HepG2 (cell line): Measurements from ENCODE around the gene VSTM4. TPM values are rescaled to one million over a fixed set of nuclear protein-coding genes. Genes with fewer than 3 reads are reported as not detected.

ENCODE experiments used
- ATAC-seq: fragments of 200-7000 bp; cut with Tn5 transposase; 3 replicates; pipeline ENCODE4 v1.9.1; 2020; ENCODE audit warnings: mild to moderate bottlenecking, moderate library complexity
- BruUV-seq: library from RNA; stranded (reverse); fragments of 400-500 nt; replicated peaks from 2 replicates; lab custom pipeline; 2021; lab: Mats Ljungman, UMichigan
- CTCF ChIA-PET: fragments of 300-600 bp; formaldehyde crosslinking; extraction: SDS; loops from one replicate; lab custom pipeline; 2021; ENCODE audit warnings: low total read pairs, inconsistent platforms, low intra/inter-chr PET ratio; lab: Yijun Ruan, JAX
- POLR2A ChIA-PET: fragments of 350-600 bp; sonication (Branson Sonifier 250); formaldehyde crosslinking; loops from one replicate; lab custom pipeline; 2020; ENCODE audit warnings: antibody characterized with exemption, inconsistent platforms; lab: Yijun Ruan, JAX
- DNase-seq: peaks from one replicate; pipeline ENCODE4 v3.0.0-alpha.2; 2015; ENCODE audit warnings: low spot score
- FAIRE-seq: peaks from 3 replicates; lab custom pipeline; 2011; peaks lifted over from hg19 to GRCh38; lab: Jason Lieb, UNC
- H2AFZ ChIP-seq: one replicate; pipeline ENCODE4 v1.6.1; 2011; ENCODE audit warnings: low read length, inconsistent platforms
- H3K27ac ChIP-seq: fragments of 300-600 bp; 3 replicates; pipeline ENCODE4 v1.8.0; 2011; ENCODE audit warnings: mixed run types, mild to moderate bottlenecking, mixed read lengths, low read length, inconsistent platforms; ENCODE audit not compliant: insufficient read depth; ENCODE audit errors: extremely low read length
- H3K27me3 ChIP-seq, 2 experiments: fragments of 200-600 bp in 1 of 2; 2 replicates in 1 of 2; 3 replicates in 1 of 2; pipeline versions ENCODE4 v1.6.0 to v1.8.0; 2011; ENCODE audit warnings: low read length in 2 of 2, mild to moderate bottlenecking in 2 of 2, moderate library complexity in 2 of 2, inconsistent platforms in 1 of 2; ENCODE audit not compliant: insufficient read depth in 2 of 2, control insufficient read depth in 1 of 2
- H3K36me3 ChIP-seq, 2 experiments: fragments of 200-600 bp in 1 of 2; replicated peaks in 1 of 2; 2 replicates in 1 of 2; 3 replicates in 1 of 2; pipeline versions ENCODE4 v1.5.1 to v1.8.0; 2011; ENCODE audit warnings: low read length in 2 of 2, inconsistent platforms in 1 of 2; ENCODE audit not compliant: insufficient read depth in 2 of 2, control insufficient read depth in 1 of 2
- H3K4me1 ChIP-seq: 2 replicates; pipeline ENCODE4 v1.5.1; 2012; ENCODE audit warnings: low read length, inconsistent platforms; ENCODE audit not compliant: insufficient read depth
- H3K4me2 ChIP-seq: 2 replicates; pipeline ENCODE4 v1.6.0; 2011; ENCODE audit warnings: low read depth, low read length, inconsistent platforms
- H3K4me3 ChIP-seq, 3 experiments: fragments of 200-600 bp in 1 of 3; sonication (generic), shearing (Covaris generic) in 1 of 3; replicated peaks in 1 of 3; 2 replicates each; pipeline ENCODE4 v1.5.1; 2011 to 2016; ENCODE audit warnings: low read length in 3 of 3, inconsistent platforms in 2 of 3, low read depth in 2 of 3, mild to moderate bottlenecking in 2 of 3, control low read depth in 1 of 3, mixed read lengths in 1 of 3; ENCODE audit not compliant: insufficient read depth in 1 of 3
- H3K79me2 ChIP-seq: one replicate; pipeline ENCODE4 v1.6.1; 2011; ENCODE audit warnings: low read length, inconsistent platforms; ENCODE audit not compliant: insufficient read depth
- H3K9ac ChIP-seq: 2 replicates; pipeline ENCODE4 v1.6.0; 2011; ENCODE audit warnings: mild to moderate bottlenecking, low read depth, low read length, inconsistent platforms; ENCODE audit not compliant: insufficient read depth
- H3K9me3 ChIP-seq: 2 replicates; pipeline ENCODE4 v1.5.1; 2012; ENCODE audit warnings: mild to moderate bottlenecking, low read length
- H4K20me1 ChIP-seq: 2 replicates; pipeline ENCODE4 v1.6.0; 2011; ENCODE audit warnings: inconsistent platforms, mild to moderate bottlenecking, low read length, moderate library complexity; ENCODE audit not compliant: insufficient read depth
- BCL6 ChIP-seq: IDR thresholded peaks from 2 replicates; pipeline ENCODE4 v1.6.1; 2016; ENCODE audit warnings: missing genetic modification reagents, missing compliant biosample characterization
- CBX2 ChIP-seq, 2 experiments: fragments of 200-600 bp in 1 of 2; sonication (generic); formaldehyde crosslinking in 1 of 2; IDR thresholded peaks; 2 replicates each; pipeline versions ENCODE4 v1.7.0 to v1.8.1; 2018 to 2022; ENCODE audit warnings: low read depth in 2 of 2, low read length in 1 of 2, mild to moderate bottlenecking in 1 of 2, missing genetic modification reagents in 1 of 2
- FOXO1 ChIP-seq: sonication (generic); formaldehyde crosslinking; IDR thresholded peaks from 2 replicates; pipeline ENCODE4 v1.4.0; 2020; ENCODE audit warnings: missing genetic modification reagents
- GTF3A ChIP-seq: sonication (generic); formaldehyde crosslinking; conservative IDR thresholded peaks from 2 replicates; pipeline ENCODE4 v1.4.0; 2020; ENCODE audit warnings: mild to moderate bottlenecking, missing genetic modification reagents
- HIVEP1 ChIP-seq: sonication (generic); formaldehyde crosslinking; IDR thresholded peaks from 2 replicates; pipeline ENCODE4 v1.4.0; 2020; ENCODE audit warnings: mild to moderate bottlenecking, missing genetic modification reagents
- KAT8 ChIP-seq: IDR thresholded peaks from 2 replicates; pipeline ENCODE4 v1.6.1; 2016; ENCODE audit warnings: missing genetic modification reagents, missing compliant biosample characterization
- KLF6 ChIP-seq: IDR thresholded peaks from 2 replicates; pipeline ENCODE4 v1.8.0; 2016; ENCODE audit warnings: missing biosample characterization, missing genetic modification reagents
- MED1 ChIP-seq: sonication (generic); formaldehyde crosslinking; IDR thresholded peaks from 2 replicates; pipeline ENCODE4 v1.4.0; 2020; ENCODE audit warnings: missing genetic modification reagents
- MEIS2 ChIP-seq: sonication (generic); formaldehyde crosslinking; IDR thresholded peaks from 2 replicates; pipeline ENCODE4 v1.9.0; 2021; ENCODE audit warnings: mild to moderate bottlenecking, missing genetic modification reagents
- NCOR1 ChIP-seq: fragments of 200-600 bp; sonication (generic); IDR thresholded peaks from 2 replicates; pipeline ENCODE4 v1.7.0; 2017; ENCODE audit warnings: antibody characterized with exemption, low read length, borderline replicate concordance
- RARA ChIP-seq: IDR thresholded peaks from 2 replicates; pipeline ENCODE4 v1.6.1; 2016; ENCODE audit warnings: missing genetic modification reagents, missing compliant biosample characterization
- SRSF9 ChIP-seq: fragments of 200-400 bp; formaldehyde crosslinking; IDR thresholded peaks from 2 replicates; pipeline ENCODE4 v1.6.1; 2018; ENCODE audit warnings: borderline replicate concordance, mild to moderate bottlenecking, low read depth, low read length; ENCODE audit not compliant: insufficient read depth, poor library complexity, severe bottlenecking
- ZMYM3 ChIP-seq: sonication (generic); formaldehyde crosslinking; IDR thresholded peaks from 2 replicates; pipeline ENCODE4 v1.5.1; 2020; ENCODE audit warnings: mild to moderate bottlenecking, missing genetic modification reagents
- ZNF563 ChIP-seq: sonication (generic); formaldehyde crosslinking; IDR thresholded peaks from 2 replicates; pipeline ENCODE4 v1.8.0; 2022; ENCODE audit warnings: mild to moderate bottlenecking, moderate library complexity, missing genetic modification reagents
- ZNF614 ChIP-seq: IDR thresholded peaks from 2 replicates; pipeline ENCODE4 v1.6.1; 2018; ENCODE audit warnings: missing biosample characterization, missing genetic modification reagents, inconsistent platforms, borderline replicate concordance
- ZNF747 ChIP-seq: sonication (generic); formaldehyde crosslinking; IDR thresholded peaks from 2 replicates; pipeline ENCODE4 v1.8.1; 2023; ENCODE audit warnings: missing genetic modification reagents, mild to moderate bottlenecking, borderline replicate concordance
- ZNF766 ChIP-seq: sonication (generic); formaldehyde crosslinking; IDR thresholded peaks from 2 replicates; pipeline ENCODE4 v1.5.0; 2020; ENCODE audit warnings: missing genetic modification reagents, borderline replicate concordance
- WGBS: methylation state at CpG from one replicate; pipeline ENCODE4 v1.1.6; 2017; ENCODE audit warnings: low lambda C conversion rate; 5-methylcytosine and 5-hydroxymethylcytosine counted together
- in situ Hi-C: cut with HindIII; loops from 2 replicates; pipeline ENCODE4 v1.10.0; 2017; ENCODE audit warnings: low pct_unique_long_range_greater_than_20kb; ENCODE audit not compliant: extremely low pct_ligation_motif_present
- intact Hi-C: fragments of 100-400 bp; cut with micrococcal nuclease; formaldehyde crosslinking; loops from one replicate; pipeline ENCODE4 v1.10.0; 2022; ENCODE audit not compliant: unreplicated experiment
- polyA plus RNA-seq, 8 experiments: library from polyadenylated mRNA; depleted of rRNA in 3 of 8; stranded (reverse) in 7 of 8; unstranded in 1 of 8; fragments of >200 nt; fragmentation: Illumina TruSeq in 4 of 8; extraction: Trizol in 4 of 8; gene quantifications; 2 replicates each; pipeline versions ENCODE4 v1.2.1 to v1.2.3, GENCODE V29; 2011 to 2016; ENCODE audit warnings: low read depth in 4 of 8, missing spikeins in 1 of 8, mixed read lengths in 1 of 8; ENCODE audit not compliant: insufficient read depth in 1 of 8
- total RNA-seq, 5 experiments: library from RNA; depleted of rRNA; stranded (reverse); fragments of >200 nt; fragmentation: Illumina TruSeq; extraction: Trizol; gene quantifications; 2 replicates each; pipeline ENCODE4 v1.2.3, GENCODE V29; 2016; ENCODE audit warnings: low read depth in 1 of 5
- TF ChIP-seq, protein P1 (sequence below): IDR thresholded peaks from 2 replicates; pipeline ENCODE4 v1.6.1; 2016

The VSTM4 gene
- total and polyA plus RNA-seq, 2 of the 13 experiments (the other 11 are each of a cell fraction or from before 2014, with no cell fraction given), result not detected

DNA sequence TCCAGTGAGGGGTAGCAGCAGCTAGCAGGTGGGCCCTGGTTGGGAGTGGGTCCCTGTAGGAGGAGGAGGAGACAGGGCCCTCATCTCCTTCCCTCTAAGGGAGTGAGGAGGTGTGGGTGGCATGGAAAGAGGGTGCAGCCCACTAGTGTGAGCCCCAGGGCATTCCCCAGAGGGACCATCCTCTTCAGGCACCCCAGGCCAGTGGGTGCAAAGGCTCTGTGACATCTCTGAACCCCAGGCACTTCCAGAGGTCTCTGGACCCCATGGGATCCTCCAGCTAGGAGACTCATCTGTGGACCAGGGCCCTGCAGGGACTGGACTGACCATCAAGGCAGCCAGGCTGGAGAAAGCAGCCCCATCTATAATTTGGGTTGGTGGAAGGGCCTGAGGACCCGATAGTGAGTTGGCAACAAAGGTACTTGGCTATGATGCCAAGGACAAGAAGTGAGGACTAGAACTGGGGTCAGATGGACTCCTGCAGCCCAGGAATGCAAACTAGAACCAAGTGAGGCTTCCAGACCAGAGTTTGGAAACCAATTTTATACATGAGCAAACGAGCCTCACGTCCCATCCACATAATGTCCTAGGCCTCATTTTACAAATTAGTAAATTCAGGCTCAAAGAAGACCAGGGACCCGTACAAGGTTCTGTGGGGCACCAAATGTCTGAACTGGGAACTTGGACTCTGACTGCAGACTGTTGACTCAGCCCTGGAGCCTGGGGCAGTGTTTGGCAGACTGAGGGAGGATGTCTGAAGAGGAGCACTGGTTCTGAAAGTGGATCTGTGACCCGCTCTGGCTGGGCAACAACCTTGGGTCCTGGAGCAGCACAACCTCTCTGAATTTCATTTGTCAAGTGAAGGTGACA is 1.4 kb upstream of the VSTM4 start:
- ChIA-PET POLR2A (no interaction called here), CTCF (no interaction called here)
- peaks cover 2 to 8% of the 10 kb centered on the region in 2 experiments; a peak in 2 of 5 replicates for H3K27me3 ChIP-seq
- DNase-seq (no peak), FAIRE-seq (no peak), ATAC-seq (no peak; the same call in 1 of the 3 replicates)
- no peaks in the 10 kb centered on the region for H3K36me3 ChIP-seq
- H3K4me2 ChIP-seq, result no peak overlapping the region
- H3K4me3 ChIP-seq, result no peak overlapping the region
- BruUV-seq, result no TSS peak
- intact Hi-C loops, result no loop called here
- no peaks in the 10 kb centered on the region for H4K20me1 ChIP-seq
- H3K27ac ChIP-seq, result no peak overlapping the region
- in situ Hi-C loops, result no loop called here
- no peak overlapping the region for H2AFZ ChIP-seq
- no peaks in the 10 kb centered on the region for H3K4me1 ChIP-seq
- 13% methylated on average over 5 of the region's 5 CpGs for WGBS
- no peak overlapping the region for H3K9ac ChIP-seq
- TF ChIP-seq KAT8 (CRISPR knock-in tag) (no peak), KLF6 (CRISPR knock-in tag) (no peak), MEIS2 (CRISPR knock-in tag) (no peak), GTF3A (no peak), MED1 (CRISPR knock-in tag) (no peak), FOXO1 (no peak), ZNF563 (CRISPR knock-in tag) (no peak), CBX2 (IDR thresholded peaks at IDR 0.05; ENCODE audit: low read depth, low read length) (no peak), CBX2 (CRISPR knock-in tag; IDR thresholded peaks at IDR 0.05; ENCODE audit: low read depth) (no peak), SRSF9 (no peak), ZNF614 (no peak), RARA (CRISPR knock-in tag) (no peak), ZNF766 (CRISPR knock-in tag) (no peak), BCL6 (CRISPR knock-in tag) (no peak), HIVEP1 (no peak), ZNF747 (CRISPR knock-in tag) (no peak), ZMYM3 (no peak), NCOR1 (no peak)
- TF ChIP-seq, protein P1, sequence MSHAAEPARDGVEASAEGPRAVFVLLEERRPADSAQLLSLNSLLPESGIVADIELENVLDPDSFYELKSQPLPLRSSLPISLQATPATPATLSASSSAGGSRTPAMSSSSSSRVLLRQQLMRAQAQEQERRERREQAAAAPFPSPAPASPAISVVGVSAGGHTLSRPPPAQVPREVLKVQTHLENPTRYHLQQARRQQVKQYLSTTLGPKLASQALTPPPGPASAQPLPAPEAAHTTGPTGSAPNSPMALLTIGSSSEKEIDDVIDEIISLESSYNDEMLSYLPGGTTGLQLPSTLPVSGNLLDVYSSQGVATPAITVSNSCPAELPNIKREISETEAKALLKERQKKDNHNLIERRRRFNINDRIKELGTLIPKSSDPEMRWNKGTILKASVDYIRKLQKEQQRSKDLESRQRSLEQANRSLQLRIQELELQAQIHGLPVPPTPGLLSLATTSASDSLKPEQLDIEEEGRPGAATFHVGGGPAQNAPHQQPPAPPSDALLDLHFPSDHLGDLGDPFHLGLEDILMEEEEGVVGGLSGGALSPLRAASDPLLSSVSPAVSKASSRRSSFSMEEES (CRISPR knock-in tag), result no peak
- no peaks in the 10 kb centered on the region for H3K79me2 ChIP-seq
- no peaks in the 10 kb centered on the region for H3K9me3 ChIP-seq
